Body of pancreas (tissue), 4 donors: ENCODE measurements around the gene RTN4IP1.

ENCODE experiments used
- CTCF ChIP-seq, 7 experiments: fragments of 450-650 bp in 4 of 7; fragments of 200-600 bp in 3 of 7; sonication (generic) in 3 of 7; IDR thresholded peaks; one replicate each; pipeline ENCODE4 v1.5.1; 2016 to 2019; ENCODE audit warnings: antibody characterized with exemption in 7 of 7
- POLR2A ChIP-seq, 3 donors: fragments of 450-650 bp; IDR thresholded peaks; one replicate each; pipeline ENCODE4 v1.6.1; 2016; ENCODE audit warnings: antibody characterized with exemption in 3 of 3, mild to moderate bottlenecking in 2 of 3

- TF ChIP-seq CTCF (IDR thresholded peaks at IDR 0.05) (no peak), POLR2A (IDR thresholded peaks at IDR 0.05) (no peak)
Observed at GRCh38 chr6:106568530-106568929, 60.8 kb downstream of the RTN4IP1 start.
